HepG2 (cell line): Measurements from ENCODE around the gene ERP44.
"Not testable (repeated sequence)": the region's sequence is repeated elsewhere in the genome, so short reads cannot be mapped to it uniquely, and the experiment has no call there.

Experiments used
- ATF3 ChIP-seq: sonication (generic); formaldehyde crosslinking; IDR thresholded peaks from 2 replicates; pipeline ENCODE4 v1.4.0; 2020; ENCODE audit warnings: missing genetic modification reagents
- GPBP1L1 ChIP-seq: sonication (generic); formaldehyde crosslinking; IDR thresholded peaks from 2 replicates; pipeline ENCODE4 v1.5.0; 2020; ENCODE audit warnings: mild to moderate bottlenecking, missing genetic modification reagents
- HOXA9 ChIP-seq: sonication (generic); formaldehyde crosslinking; IDR thresholded peaks from 2 replicates; pipeline ENCODE4 v1.8.1; 2022; ENCODE audit warnings: missing genetic modification reagents, mild to moderate bottlenecking, moderate library complexity, borderline replicate concordance
- MAX ChIP-seq: IDR thresholded peaks from 2 replicates; pipeline ENCODE4 v1.6.1; 2012; ENCODE audit warnings: inconsistent platforms
- POLR2AphosphoS5 ChIP-seq: IDR thresholded peaks from 2 replicates; pipeline ENCODE4 v1.6.1; 2012; ENCODE audit warnings: low read depth, low read length
- TCF7 ChIP-seq: sonication (generic); IDR thresholded peaks from 2 replicates; pipeline ENCODE4 v1.6.1; 2016; ENCODE audit warnings: antibody characterized with exemption, low read depth
- ZC3H4 ChIP-seq: sonication (generic); formaldehyde crosslinking; IDR thresholded peaks from 2 replicates; pipeline ENCODE4 v1.4.0; 2020; ENCODE audit warnings: missing genetic modification reagents, borderline replicate concordance

- not testable (repeated sequence) for TF ChIP-seq GPBP1L1 (CRISPR knock-in tag); POLR2AphosphoS5; TCF7; ZC3H4; HOXA9; ATF3 (CRISPR knock-in tag); MAX
Measured at GRCh38 chr9:100145167-100145934, 46.6 kb upstream of the ERP44 start.
